Stimulated activated effector memory CD8-positive, alpha-beta T cell treated with anti-CD3 and anti-CD28 coated beads, Interleukin-12 subunit alpha, Interleukin-12 subunit beta, amount 100 ng/mL, for 72 hours (primary cell): ENCODE measurements around the gene COL23A1.
A peak's percentile ranks its signal among the peaks of the same experiment; 100 is the strongest.

Experiments
- ATAC-seq: fragments of 150-1000 bp; cut with Tn5 transposase; 2 replicates; pipeline ENCODE4 v1.10.0; 2021
- DNase-seq, 2 donors: peaks; one replicate each; pipeline ENCODE4 v3.0.0; 2021 to 2022; ENCODE audit warnings: low spot score in 2 of 2
- H3K27ac Mint-ChIP-seq: one replicate; pipeline ENCODE4 v1.8.0; 2022; ENCODE audit warnings: mild to moderate bottlenecking, mixed read lengths
- H3K36me3 Mint-ChIP-seq: one replicate; pipeline ENCODE4 v1.8.0; 2022; ENCODE audit warnings: mild to moderate bottlenecking, mixed read lengths
- H3K4me1 Mint-ChIP-seq: one replicate; pipeline ENCODE4 v1.8.0; 2022; ENCODE audit warnings: mixed read lengths
- H3K4me3 Mint-ChIP-seq: one replicate; pipeline ENCODE4 v1.8.0; 2022; ENCODE audit warnings: mild to moderate bottlenecking, mixed read lengths
- H3K9me3 Mint-ChIP-seq: one replicate; pipeline ENCODE4 v1.8.0; 2022; ENCODE audit warnings: mixed read lengths

COL23A1 gene

GRCh38 chr5:178535299-178536175, 54.7 kb downstream of the COL23A1 start:
- no peaks in the 10 kb centered on the region for H3K9me3 Mint-ChIP-seq
- H3K27ac Mint-ChIP-seq = no peak overlapping the region
- no peaks in the 10 kb centered on the region for H3K36me3 Mint-ChIP-seq
- H3K4me1 Mint-ChIP-seq = no peaks in the 10 kb centered on the region
- no peak overlapping the region for H3K4me3 Mint-ChIP-seq
- DNase-seq = no peak
- ATAC-seq = peak; percentile 11

- no peaks in the 10 kb centered on the region for H3K9me3 Mint-ChIP-seq
- ATAC-seq (no peak), DNase-seq (no peak)
- no peak overlapping the region for H3K27ac Mint-ChIP-seq
- H3K36me3 Mint-ChIP-seq = no peaks in the 10 kb centered on the region
- no peak overlapping the region for H3K4me3 Mint-ChIP-seq
- H3K4me1 Mint-ChIP-seq = no peaks in the 10 kb centered on the region
These were observed 57.1 kb downstream of the COL23A1 start for GRCh38 chr5:178533136-178533535.

GRCh38 chr5:178532666-178533065, 57.5 kb downstream of the COL23A1 start:
- Mint-ChIP-seq H3K4me3 (no peak overlapping the region), H3K27ac (no peak overlapping the region)

GRCh38 chr5:178532236-178532635, 58.0 kb downstream of the COL23A1 start:
- Mint-ChIP-seq H3K4me3 (no peak overlapping the region), H3K27ac (no peak overlapping the region), H3K9me3 (no peaks in the 10 kb centered on the region), H3K36me3 (no peaks in the 10 kb centered on the region), H3K4me1 (no peaks in the 10 kb centered on the region)
- DNase-seq (no peak), ATAC-seq (no peak)

More at GRCh38 chr5:178532666-178533065, 57.5 kb downstream of the COL23A1 start:
- no peaks in the 10 kb centered on the region for H3K36me3 Mint-ChIP-seq
- no peaks in the 10 kb centered on the region for H3K4me1 Mint-ChIP-seq
- DNase-seq (no peak), ATAC-seq (no peak)
- H3K9me3 Mint-ChIP-seq = no peaks in the 10 kb centered on the region

- ATAC-seq (no peak), DNase-seq (no peak)
- Mint-ChIP-seq H3K4me1 (no peaks in the 10 kb centered on the region), H3K27ac (no peak overlapping the region), H3K36me3 (no peaks in the 10 kb centered on the region), H3K9me3 (no peaks in the 10 kb centered on the region), H3K4me3 (no peak overlapping the region)
These were observed 58.4 kb downstream of the COL23A1 start for GRCh38 chr5:178531786-178532185.

GRCh38 chr5:178530526-178530925, 59.7 kb downstream of the COL23A1 start:
- H3K9me3 Mint-ChIP-seq = no peaks in the 10 kb centered on the region
- no peaks in the 10 kb centered on the region for H3K36me3 Mint-ChIP-seq
- ATAC-seq = no peak
- no peak overlapping the region for H3K4me3 Mint-ChIP-seq
- H3K27ac Mint-ChIP-seq = no peak overlapping the region
- no peaks in the 10 kb centered on the region for H3K4me1 Mint-ChIP-seq
- DNase-seq = no peak

- no peaks in the 10 kb centered on the region for H3K36me3 Mint-ChIP-seq
- no peak for ATAC-seq
- no peak overlapping the region for H3K27ac Mint-ChIP-seq
- no peak overlapping the region for H3K4me3 Mint-ChIP-seq
- no peak for DNase-seq
- H3K9me3 Mint-ChIP-seq = no peaks in the 10 kb centered on the region
- H3K4me1 Mint-ChIP-seq = no peaks in the 10 kb centered on the region
These were observed 61.1 kb downstream of the COL23A1 start for GRCh38 chr5:178529080-178529479.

- H3K9me3 Mint-ChIP-seq = no peaks in the 10 kb centered on the region
- H3K27ac Mint-ChIP-seq = no peak overlapping the region
- H3K4me3 Mint-ChIP-seq = no peak overlapping the region
- no peaks in the 10 kb centered on the region for H3K4me1 Mint-ChIP-seq
- DNase-seq = no peak
- peak; percentile 37 for ATAC-seq
- no peaks in the 10 kb centered on the region for H3K36me3 Mint-ChIP-seq
These were observed 62.5 kb downstream of the COL23A1 start for GRCh38 chr5:178527458-178528307.

- Mint-ChIP-seq H3K27ac (no peak overlapping the region), H3K36me3 (no peaks in the 10 kb centered on the region), H3K4me3 (no peak overlapping the region), H3K9me3 (no peaks in the 10 kb centered on the region), H3K4me1 (no peaks in the 10 kb centered on the region)
- DNase-seq = no peak
- no peak for ATAC-seq
These were observed 63.3 kb downstream of the COL23A1 start for GRCh38 chr5:178526773-178527457.

GRCh38 chr5:178525906-178526732, 64.1 kb downstream of the COL23A1 start:
- DNase-seq (no peak), ATAC-seq (no peak)
- Mint-ChIP-seq H3K27ac (no peak overlapping the region), H3K4me1 (no peaks in the 10 kb centered on the region), H3K36me3 (no peaks in the 10 kb centered on the region), H3K4me3 (no peak overlapping the region), H3K9me3 (no peaks in the 10 kb centered on the region)

GRCh38 chr5:178524093-178524882, 65.9 kb downstream of the COL23A1 start:
- Mint-ChIP-seq H3K27ac (no peak overlapping the region), H3K36me3 (no peaks in the 10 kb centered on the region), H3K4me3 (no peak overlapping the region), H3K4me1 (no peaks in the 10 kb centered on the region), H3K9me3 (no peaks in the 10 kb centered on the region)
- no peak for ATAC-seq
- DNase-seq = no peak

- no peak for DNase-seq
- ATAC-seq = no peak
- no peak overlapping the region for H3K4me3 Mint-ChIP-seq
- H3K27ac Mint-ChIP-seq = no peak overlapping the region
- H3K4me1 Mint-ChIP-seq = no peaks in the 10 kb centered on the region
- no peaks in the 10 kb centered on the region for H3K9me3 Mint-ChIP-seq
- H3K36me3 Mint-ChIP-seq = no peaks in the 10 kb centered on the region
These were observed 67.8 kb downstream of the COL23A1 start for GRCh38 chr5:178522361-178522760.

- ATAC-seq (no peak), DNase-seq (no peak)
- Mint-ChIP-seq H3K36me3 (no peaks in the 10 kb centered on the region), H3K9me3 (no peaks in the 10 kb centered on the region), H3K27ac (no peak overlapping the region), H3K4me1 (no peaks in the 10 kb centered on the region), H3K4me3 (no peak overlapping the region)
These were observed 69.3 kb downstream of the COL23A1 start for GRCh38 chr5:178520851-178521250.

GRCh38 chr5:178519804-178520203, 70.4 kb downstream of the COL23A1 start:
- ATAC-seq (no peak), DNase-seq (no peak)
- no peaks in the 10 kb centered on the region for H3K4me1 Mint-ChIP-seq
- H3K4me3 Mint-ChIP-seq = no peak overlapping the region
- no peaks in the 10 kb centered on the region for H3K36me3 Mint-ChIP-seq
- no peak overlapping the region for H3K27ac Mint-ChIP-seq
- no peaks in the 10 kb centered on the region for H3K9me3 Mint-ChIP-seq
